Effector CD8-positive, alpha-beta T cell (primary cell): ENCODE results near the gene QSER1.
"Not testable (repeated sequence)": the region's sequence is repeated elsewhere in the genome, so short reads cannot be mapped to it uniquely, and the experiment has no call there.

Experiments used
- DNase-seq: peaks from one replicate; lab custom pipeline; 2025; lab: John Stamatoyannopoulos, UW

The QSER1 gene

DNA sequence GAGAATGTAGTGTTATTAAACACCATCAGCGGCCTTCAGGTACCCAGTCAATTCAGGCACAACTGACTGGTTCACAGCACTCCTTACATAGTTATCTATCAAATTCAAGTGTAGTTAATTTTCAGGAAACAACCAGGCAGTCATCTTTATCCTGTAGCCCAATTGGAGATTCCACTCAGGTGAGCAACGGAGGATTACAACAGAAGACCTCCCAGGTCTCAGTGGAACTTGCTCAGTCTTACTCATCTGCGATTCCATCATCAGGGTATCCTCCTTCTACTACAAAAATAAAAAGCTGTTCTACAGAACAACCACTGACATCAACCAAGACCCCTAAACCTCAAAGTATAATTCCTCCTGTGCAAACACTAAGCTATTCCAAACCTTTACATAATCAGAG is 39.6 kb downstream of the QSER1 start:
- no peak for DNase-seq

DNA sequence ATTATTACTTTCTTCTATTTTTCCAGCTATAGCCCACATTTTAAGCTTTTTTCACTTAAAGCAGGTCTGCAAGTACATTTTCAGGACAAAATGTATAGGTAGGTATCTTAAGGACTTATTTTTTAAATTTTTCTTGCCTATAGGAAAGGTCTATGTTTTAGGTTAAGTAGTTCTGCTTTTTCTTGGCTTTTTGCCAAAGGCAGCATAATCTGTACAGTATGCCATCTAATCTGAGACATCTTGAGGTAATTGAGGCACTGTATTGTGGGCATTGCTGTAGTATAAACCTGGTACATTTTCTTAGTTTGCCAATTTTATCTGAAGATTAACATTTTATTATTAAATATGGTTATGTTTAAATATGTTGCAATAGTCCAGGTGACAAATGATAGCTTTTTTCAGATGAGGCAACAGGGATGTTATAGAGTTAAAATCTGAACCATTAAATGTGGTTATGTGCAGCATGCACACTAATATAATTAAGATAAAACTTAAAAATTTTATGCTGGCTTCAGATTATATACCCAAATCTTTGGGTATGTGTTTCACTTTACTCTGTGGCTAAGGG is 42.9 kb downstream of the QSER1 start:
- DNase-seq = no peak

DNA sequence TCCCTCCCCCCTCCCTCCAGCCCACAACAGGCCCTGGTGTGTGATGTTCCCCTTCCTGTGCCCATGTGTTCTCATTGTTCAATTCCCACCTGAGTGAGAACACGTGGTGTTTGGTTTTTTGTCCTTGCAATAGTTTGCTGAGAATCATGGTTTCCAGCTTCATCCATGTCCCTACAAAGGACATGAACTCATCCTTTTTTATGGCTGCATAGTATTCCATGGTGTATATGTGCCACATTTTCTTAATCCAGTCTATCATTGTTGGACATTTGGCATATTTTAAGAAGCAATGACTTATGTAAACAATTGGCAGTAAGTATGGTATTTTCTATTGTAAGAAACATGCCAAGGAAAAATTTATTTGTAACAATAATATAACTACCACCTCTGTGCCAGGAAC is 43.6 kb downstream of the QSER1 start:
- DNase-seq = not testable (repeated sequence)

DNA sequence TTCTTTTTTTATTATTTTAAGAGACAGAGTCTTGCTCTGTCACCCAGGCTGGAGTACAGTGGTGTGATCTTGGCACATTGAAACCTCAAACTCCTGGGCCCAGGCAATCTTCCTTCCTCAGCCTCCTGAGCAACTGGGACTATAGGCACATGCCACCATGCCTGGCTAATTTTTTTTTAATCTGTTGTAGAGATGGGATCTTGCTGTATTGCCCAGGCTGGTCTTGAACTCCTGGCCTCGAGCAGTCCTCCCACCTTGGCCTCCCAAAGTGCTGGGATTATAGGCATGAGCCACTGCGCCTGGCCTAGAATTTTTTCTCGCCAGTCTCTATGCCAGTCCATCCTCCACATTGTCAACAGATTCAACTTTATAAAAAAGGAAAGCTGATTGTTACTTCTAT is 44.7 kb downstream of the QSER1 start:
- DNase-seq = not testable (repeated sequence)

DNA sequence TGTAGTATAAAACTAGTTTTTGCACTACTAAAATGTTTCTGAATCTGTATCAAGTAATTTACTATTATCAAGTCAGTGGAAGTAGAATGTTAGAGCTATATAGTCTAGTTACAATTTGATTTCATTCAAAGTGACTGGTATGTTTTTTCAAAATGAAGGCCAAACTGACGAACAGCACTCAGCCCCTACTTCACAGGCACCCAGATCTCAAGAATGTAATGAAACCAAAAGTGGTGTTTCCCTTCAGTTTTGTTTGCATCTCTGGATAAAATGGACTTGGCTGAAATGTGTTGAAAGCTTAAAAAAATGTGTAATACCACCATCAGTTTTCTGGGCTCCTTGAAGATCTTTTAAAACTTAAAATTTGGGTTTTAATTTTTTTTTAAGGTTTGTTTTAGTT is 46.4 kb downstream of the QSER1 start:
- DNase-seq = no peak

DNA sequence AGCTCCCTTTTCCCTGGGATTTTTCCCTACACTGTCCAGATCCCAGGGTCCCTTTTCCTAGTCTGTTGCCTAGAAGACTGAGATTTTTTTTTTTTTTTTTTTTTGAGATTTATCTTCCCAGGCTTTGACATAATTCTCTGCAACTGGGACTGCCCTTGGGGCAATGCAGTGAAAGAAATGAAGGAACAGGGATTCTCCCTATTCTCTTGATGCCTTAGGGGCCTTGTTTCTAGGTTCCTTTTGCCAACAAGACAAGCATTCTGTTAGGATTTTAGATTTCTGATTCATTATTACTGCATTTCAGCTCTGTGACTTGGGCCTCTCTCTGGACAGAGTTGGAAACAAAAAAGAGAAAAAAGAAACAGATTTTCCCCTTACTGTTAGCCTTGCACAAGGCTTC is 47.3 kb downstream of the QSER1 start:
- no peak for DNase-seq

DNA sequence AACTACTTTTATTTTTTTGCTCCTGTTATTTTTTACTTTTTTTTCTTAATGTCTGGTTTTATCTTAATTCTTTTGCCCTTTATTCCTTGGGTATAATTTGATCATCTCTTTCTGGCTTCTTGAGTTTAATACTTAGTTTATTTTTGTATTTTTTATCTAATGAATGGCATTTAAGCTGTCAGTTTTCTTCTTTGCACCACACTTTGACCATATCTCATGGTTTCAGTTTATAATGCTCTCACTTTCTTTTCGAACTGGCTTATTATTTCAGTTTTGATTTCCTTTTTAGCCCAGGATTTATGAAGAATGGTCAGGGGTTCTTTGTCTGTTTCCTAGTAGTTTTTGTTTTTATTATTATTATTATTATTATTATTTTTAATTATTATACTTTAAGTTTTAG is 48.3 kb downstream of the QSER1 start:
- DNase-seq = no peak

DNA sequence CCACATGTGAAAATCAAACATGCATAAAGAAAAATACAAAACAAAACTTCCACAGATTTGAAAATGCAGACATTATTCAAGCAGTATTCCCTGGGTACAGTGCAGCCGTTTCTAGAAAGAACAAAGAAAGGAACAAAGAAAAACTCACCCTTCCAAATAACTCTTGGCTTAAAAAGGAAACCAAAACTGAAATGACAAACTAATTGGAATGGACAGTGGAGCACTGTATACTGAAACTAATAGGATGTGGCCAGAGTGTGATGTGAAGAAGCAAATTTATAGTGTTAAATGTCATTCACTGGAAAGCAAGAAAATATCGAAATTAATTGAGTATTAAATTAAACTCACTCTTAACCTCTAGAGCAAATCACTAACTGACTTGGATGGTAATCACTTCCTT is 55.4 kb downstream of the QSER1 start:
- no peak for DNase-seq

DNA sequence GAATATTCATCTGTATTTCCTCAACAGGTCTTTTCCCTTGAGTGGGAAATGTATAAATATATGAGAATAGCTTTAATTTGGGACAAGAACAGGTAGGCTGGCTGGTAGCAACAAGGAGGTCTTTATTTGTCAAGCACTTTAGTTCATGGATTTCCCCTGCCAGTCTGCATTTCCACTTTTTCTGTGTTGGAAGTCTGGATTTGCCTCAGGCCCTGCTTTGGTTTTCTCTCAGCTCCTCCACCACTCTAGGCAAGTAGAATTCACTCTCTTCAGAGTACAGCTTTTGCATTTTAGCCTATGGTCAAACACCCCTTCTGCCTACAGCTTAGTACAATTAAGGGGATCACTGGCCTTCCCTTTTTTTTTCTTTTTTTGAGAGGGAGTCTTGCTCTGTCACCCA is 57.1 kb downstream of the QSER1 start:
- DNase-seq = no peak

DNA sequence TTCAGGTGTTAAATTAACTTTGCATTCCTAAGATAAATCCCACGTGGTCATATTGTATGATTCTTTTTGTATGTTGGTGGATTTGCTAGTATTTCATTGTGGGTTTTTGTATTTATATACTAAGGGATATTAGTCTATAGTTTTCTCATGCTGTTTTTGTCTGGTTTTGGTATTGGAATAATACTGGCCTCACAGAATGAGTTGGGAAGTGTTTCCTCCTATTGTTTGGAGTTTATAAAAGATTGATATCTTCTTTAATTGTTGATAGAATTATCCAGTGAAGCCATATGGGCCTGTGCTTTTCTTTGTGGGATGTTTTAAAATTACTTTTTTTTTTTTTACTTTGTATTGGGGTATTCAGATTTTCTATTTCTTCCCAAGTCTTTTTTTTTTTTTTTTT is 59.8 kb downstream of the QSER1 start:
- DNase-seq = no peak

DNA sequence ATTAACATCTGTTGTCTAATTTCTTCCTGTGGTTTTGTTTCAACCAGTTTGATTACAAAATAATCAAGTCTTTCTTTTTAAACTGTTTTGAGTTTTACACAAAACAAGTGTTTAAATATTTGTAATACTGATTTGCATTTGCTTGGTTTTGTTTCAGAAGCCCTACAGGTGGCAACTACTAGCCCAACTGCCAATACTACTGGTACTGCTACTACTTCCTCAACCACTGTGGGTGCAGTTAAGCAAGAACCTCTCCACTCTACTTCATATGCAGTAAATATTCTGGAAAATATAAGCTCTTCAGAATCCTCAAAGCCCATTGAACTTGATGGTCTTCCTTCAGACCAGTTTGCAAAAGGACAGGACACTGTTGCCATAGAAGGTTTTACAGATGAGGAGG is 61.1 kb downstream of the QSER1 start:
- no peak for DNase-seq

DNA sequence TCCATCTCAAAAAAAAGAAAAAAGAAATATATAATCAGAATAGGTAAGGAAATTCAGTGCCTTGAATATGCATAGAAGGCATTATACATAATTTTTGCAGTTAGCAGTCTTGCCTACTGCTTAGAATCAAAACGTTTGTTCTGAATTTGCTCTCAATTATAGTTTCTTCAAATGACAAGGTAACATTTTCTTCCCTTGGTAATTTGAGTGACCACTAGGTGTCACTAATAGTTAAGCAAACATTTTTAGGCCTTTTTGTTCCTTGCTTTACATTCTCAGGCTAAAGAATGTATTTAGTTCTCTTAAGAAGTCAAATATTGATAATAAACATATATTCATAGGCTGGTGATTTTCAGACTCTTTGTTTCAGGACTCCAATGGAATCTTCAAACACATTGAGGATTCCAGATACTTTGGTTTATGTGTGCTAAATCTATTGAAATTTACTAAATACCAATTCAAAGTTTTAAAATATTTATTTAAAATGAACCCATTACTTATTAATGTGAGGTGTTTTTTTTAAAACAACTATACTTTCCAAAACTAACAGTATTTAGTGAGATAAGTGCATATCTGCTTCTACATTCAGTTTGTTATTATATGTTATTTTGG is 68.0 kb downstream of the QSER1 start:
- DNase-seq = no peak

DNA sequence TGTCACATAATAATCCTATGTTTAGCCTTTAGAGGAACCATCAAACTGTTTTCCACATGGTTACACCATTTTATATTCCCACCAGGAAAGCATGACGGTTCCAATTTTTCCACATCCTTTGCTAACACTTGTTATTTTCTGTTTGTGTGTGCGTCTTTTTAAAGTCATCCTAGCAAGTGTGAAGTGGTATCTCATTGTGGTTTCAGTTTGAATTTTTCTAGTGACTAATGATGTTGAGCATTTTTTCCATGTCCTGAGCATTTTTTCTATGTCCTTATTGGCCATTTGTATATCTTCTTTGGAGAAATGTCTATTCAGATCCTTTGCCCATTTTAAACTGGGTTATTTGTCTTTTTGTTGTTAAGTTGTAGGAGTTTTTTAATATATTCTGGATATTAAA is 69.4 kb downstream of the QSER1 start:
- DNase-seq = no peak

DNA sequence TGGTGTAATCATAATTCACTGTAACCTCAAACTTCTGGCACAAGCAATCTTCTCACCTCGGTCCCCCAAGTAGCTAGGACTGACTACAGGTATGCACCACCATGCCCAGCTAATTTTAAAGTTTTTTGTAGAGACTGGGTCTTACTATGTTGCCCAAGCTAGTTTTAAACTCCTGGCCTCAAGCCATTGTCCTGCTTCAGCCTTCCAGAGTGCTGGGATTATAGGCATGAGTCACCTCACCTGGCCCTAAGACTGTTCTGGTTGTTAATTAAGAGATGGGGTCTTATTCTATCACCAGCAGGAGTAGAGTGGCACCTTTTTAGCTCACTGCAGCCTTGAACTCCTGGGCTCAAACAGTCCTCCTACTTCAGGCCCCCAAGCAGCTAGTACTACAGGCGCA is 71.1 kb downstream of the QSER1 start:
- DNase-seq = no peak

DNA sequence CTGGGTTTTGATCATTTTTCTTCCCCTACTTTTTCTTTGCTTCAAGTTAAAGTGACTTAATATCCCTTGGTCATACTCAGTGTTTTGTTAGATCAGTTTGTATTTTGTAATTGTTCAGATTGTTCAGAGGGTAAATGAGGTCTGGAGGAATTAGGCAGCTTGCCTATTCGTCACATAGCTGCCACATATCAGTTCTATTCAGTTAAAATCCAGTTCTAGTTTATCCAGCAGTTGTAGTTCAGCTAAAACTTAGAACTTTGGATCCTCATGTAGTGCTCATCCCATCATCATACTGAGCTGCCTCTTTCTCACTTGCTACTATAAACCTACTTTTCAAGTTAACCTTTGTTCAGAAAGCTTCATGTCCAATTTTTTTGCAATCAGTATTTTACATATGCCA is 75.9 kb downstream of the QSER1 start:
- no peak for DNase-seq

DNA sequence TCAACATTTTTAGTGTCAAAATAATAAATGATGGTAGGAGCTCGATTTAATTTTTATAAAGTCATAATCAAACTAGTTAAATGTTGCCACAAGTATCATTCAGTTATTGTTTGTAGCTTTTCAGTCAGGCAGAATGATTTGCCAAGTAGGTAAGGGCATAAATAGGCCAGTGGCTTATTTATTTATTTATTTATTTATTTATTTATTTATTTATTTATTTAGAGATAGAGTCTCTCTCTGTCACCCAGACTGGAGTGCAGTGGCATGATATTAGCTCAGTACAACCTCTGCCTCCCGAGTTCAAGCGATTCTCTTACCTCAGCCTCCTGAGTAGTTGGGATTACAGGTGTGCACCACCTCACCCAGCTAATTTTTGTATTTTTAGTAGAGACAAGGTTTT is 79.6 kb downstream of the QSER1 start:
- DNase-seq = not testable (repeated sequence)

DNA sequence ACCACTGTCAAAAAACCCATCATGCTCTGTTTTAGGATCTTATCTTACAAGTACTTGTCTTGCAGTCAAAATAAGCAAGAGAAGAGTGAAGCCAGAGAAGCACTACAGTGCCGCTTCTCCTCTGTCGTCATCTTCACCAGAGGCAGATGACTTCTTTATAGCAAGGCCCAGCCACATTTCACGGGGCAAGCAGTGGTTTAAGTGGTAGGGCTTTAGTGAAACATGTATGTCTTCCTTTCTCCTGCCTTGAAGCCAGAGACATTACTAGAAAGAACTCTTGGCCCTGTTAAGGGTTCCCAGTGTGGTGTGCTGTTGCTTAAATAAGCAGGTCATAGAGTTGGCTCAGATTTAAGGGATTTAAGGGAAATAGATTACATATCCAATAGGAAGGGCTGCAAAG is 80.2 kb downstream of the QSER1 start:
- DNase-seq = no peak

DNA sequence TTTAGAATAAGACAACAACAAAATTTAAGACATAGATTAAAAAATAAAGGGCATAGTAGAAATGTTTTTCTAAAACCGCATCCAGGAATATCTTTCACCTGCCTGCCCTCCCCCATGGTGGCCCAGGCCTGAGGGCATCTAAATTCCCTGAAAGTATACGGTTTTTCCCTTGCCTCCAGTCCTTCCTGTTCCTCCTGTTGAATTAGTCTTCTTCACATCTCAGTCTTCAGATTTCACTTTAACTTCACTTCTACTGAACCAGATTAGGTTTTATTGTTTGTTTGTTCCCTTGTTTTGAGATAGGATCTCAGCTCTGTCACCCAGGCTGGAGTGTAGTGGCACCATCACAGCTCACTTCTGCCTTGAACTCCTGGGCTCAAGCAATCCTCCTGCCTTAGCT is 90.0 kb downstream of the QSER1 start:
- DNase-seq = no peak

DNA sequence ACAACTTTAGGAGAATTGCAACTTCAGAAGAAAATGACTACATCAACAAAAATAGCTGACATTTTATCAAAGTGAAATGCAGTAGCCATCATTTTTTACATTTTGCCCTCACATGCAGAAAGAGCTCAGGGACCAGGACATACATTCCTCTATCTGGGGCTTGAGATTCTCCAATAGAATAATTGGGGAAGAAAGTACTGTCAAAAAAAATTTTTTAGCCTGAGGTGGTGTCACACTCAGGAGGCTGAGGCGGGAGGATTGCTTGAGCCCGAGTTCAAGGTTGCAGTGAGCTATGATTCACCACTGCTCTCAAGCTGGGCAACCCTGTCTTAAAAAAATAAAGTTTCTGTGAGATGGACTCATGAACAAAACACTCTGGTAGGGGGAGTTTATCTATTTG is 90.9 kb downstream of the QSER1 start:
- DNase-seq = no peak

DNA sequence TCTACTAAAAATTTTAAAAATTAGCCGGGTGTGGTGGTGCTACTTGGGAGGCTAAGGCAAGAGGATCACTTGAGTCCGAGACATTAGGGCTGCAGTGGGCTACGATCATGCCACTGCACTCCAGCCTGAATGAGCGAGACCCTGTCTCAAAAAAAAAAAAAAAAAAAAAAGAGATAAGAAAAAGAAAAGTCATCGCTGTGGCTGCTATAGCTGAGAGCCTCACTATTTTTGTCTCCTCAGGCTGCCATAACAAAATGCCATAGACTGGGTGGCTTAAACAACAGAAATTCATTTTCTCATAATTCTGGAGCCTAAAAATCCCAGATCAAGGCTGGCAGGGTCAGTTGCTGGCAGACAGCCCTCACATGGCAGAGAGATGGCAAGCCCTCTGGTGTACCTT is 93.0 kb downstream of the QSER1 start:
- no peak for DNase-seq

DNA sequence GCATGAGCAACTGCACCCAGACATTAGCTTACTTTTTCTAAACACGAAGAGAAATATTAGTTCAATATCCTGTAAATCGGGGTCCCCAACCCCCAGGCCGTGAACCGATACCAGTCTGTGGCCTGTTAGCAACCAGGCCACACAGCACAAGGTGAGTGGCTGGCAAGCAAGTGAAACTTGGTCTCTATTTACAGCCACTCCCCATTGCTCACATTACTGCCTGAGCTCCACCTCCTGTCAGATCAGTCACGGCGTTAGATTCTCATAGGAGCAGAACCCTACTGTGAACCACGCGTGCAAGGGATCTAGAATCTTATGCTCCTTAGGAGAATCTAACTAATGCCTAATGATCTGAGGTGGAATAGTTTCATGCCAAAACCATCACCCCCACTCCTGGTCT is 95.2 kb downstream of the QSER1 start:
- DNase-seq = no peak

DNA sequence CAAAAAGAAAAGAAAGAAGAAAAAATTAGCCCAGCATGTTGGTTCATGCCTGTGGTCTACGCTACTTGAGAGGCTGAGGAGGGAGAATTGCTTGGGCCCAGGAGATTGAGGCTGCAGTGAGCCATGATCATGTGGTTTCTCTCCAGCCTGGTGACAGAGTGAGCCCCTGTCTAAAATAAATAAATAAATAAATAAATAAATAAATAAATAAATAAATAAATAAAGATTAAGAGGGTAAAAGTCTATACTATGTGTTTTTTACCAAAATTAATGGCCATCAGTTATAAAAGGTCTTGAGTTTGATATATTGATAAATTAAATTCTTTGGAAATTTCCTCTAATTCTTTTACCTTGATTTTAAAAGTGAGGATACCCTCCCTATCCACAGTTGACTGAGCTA is 97.9 kb downstream of the QSER1 start:
- DNase-seq = no peak

DNA sequence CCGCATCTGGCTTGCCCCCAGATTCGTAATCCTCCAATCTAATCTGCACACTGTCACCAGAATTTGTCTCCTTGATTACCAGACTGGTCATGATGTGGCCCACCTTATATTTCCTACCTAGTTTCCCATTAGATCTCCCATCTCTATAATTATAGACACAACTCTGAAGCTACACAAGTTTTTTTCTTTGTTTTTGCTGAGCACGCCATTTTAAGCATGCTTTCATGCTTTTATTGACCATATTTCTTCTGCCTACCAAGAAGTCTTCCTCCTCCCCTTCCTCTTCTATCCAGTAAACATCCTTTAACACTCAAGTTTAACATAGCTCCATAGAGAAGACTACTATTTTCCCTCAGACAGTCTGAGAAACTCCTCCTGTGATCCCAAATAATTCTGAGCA is 98.8 kb downstream of the QSER1 start:
- no peak for DNase-seq

DNA sequence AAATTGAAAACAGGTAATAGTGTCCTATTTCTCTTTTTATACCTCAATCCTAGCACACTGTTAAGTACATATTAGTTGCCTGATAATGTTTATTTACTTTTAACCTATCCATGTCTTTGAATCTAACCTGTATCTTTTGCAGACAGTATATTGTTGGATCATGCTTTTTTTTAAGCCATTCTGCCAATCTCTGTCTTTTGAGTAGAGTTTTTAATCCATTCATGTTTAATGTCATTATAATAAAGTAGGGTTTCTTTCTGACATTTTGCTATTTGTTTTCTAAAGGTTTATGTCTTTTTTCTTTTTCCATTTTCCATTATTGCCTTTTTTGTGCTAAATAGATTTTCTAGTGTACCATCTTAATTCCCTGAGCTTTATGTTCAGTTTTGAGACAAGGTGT is 99.3 kb downstream of the QSER1 start:
- DNase-seq = no peak

DNA sequence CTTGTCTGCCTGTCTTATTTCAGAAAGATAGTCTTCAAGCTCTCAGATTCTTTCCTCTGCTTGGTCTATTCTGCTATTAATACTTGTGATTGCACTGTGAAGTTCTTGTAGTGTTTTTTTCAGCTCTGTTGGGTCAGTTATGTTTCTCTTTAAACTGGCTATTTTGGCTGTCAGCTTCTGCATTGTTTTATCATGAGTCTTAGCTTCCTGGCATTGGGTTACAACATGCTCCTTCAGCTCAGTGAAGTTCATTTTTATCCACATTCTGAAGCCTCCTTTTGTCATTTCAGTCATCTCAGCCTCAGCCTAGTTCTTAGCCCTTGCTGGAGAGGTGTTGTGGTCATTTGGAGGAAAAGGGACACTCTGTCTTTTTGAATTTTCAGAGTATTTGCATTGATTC is 107.6 kb downstream of the QSER1 start:
- no peak for DNase-seq
